ENCODE data around the gene CACNA1S. TPM values are rescaled to one million over a fixed set of nuclear protein-coding genes. Genes with fewer than 3 reads are reported as not detected.

The CACNA1S gene
- total RNA-seq, 1 experiment from 2014 or later = not detected

DNA sequence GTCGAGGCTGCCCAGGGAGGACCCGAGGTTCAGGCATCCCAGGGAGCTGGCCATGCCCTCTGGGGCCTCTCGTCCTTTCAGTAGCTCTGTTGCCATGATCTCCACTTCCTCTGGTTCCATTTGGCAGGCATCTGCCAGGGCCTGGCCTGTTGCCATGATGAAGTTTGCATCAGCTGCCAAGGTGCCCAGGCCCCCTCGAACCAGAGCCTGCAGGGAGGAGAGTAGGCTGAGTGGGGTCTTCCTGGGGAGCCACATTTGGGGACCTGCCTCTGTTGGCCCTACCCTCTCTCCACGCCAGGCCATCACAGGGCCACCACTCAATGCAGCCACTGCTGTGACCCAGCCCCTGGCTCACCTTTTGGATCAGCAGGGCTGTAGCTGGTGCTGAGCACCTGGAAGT lies 72.3 kb downstream of the CACNA1S start:
- Mint-ChIP-seq H3K27me3 (ENCODE audit: low read depth) (peaks cover 2% of the 10 kb centered on the region), H3K4me1 (peaks cover 0 to 2% of the 10 kb centered on the region in 2 experiments; a peak in 2 of 4 replicates), H3K9me3 (no peaks in the 10 kb centered on the region), H3K36me3 (ENCODE audit: insufficient read depth in 1 of 3, low read depth in 3 of 3) (no peaks in the 10 kb centered on the region), H3K4me3 (no peak overlapping the region), H3K27ac (no peak overlapping the region)
- no peak overlapping the region for H3K14ac ChIP-seq (ENCODE audit: insufficient read depth, low read length)
- H4K20me1 ChIP-seq (ENCODE audit: control insufficient read depth, insufficient read depth, insufficient read length) = no peaks in the 10 kb centered on the region
- H3K9me3 ChIP-seq (ENCODE audit: control insufficient read depth, low read depth, low read length) = no peaks in the 10 kb centered on the region
- no peaks in the 10 kb centered on the region for H3K79me2 ChIP-seq (ENCODE audit: insufficient read depth, low read length)
- no peak overlapping the region for H3K4ac ChIP-seq (ENCODE audit: low read depth, low read length)
- no peaks in the 10 kb centered on the region for H3K79me1 ChIP-seq (ENCODE audit: insufficient read depth, low read depth, low read length, poor library complexity, severe bottlenecking)
- no peak overlapping the region for H4K8ac ChIP-seq (replicated peaks; ENCODE audit: insufficient read length, low read depth, low read length)
- H3K23me2 ChIP-seq (ENCODE audit: insufficient read length, low read depth, low read length, poor library complexity, severe bottlenecking) = no peaks in the 10 kb centered on the region
- H3K4me1 ChIP-seq (ENCODE audit: insufficient read depth, low read length) = no peaks in the 10 kb centered on the region
- H2BK15ac ChIP-seq (ENCODE audit: low read depth, low read length) = no peak overlapping the region
- no peak overlapping the region for H3K27ac ChIP-seq (ENCODE audit: insufficient read length, low read depth, low read length)
- H3K4me2 ChIP-seq (ENCODE audit: insufficient read depth, insufficient read length, low read length) = no peak overlapping the region
- H2BK20ac ChIP-seq (ENCODE audit: low read depth, low read length, poor library complexity, severe bottlenecking) = no peak overlapping the region
- H2AFZ ChIP-seq (ENCODE audit: low read length) = no peak overlapping the region
- no peak overlapping the region for H4K5ac ChIP-seq (ENCODE audit: insufficient read length, low read depth, low read length)
- H2BK5ac ChIP-seq (ENCODE audit: insufficient read length, low read length) = no peak overlapping the region
- H3K56ac ChIP-seq (ENCODE audit: insufficient read length, low read depth, low read length) = no peak overlapping the region
- no CpG with 5 or more reads among the region's 5 CpGs for WGBS (ENCODE audit: extremely low coverage, insufficient read length, low lambda C conversion rate)
- H2BK12ac ChIP-seq (ENCODE audit: insufficient read length, low read depth, low read length) = no peak overlapping the region
- no peak overlapping the region for H3T11ph ChIP-seq (ENCODE audit: low read length)
- no peak overlapping the region for H3K23ac ChIP-seq (ENCODE audit: insufficient read length, low read depth, low read length)
- TF ChIP-seq, protein P1, sequence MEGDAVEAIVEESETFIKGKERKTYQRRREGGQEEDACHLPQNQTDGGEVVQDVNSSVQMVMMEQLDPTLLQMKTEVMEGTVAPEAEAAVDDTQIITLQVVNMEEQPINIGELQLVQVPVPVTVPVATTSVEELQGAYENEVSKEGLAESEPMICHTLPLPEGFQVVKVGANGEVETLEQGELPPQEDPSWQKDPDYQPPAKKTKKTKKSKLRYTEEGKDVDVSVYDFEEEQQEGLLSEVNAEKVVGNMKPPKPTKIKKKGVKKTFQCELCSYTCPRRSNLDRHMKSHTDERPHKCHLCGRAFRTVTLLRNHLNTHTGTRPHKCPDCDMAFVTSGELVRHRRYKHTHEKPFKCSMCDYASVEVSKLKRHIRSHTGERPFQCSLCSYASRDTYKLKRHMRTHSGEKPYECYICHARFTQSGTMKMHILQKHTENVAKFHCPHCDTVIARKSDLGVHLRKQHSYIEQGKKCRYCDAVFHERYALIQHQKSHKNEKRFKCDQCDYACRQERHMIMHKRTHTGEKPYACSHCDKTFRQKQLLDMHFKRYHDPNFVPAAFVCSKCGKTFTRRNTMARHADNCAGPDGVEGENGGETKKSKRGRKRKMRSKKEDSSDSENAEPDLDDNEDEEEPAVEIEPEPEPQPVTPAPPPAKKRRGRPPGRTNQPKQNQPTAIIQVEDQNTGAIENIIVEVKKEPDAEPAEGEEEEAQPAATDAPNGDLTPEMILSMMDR (conservative IDR thresholded peaks at IDR 0.05) = no peak
- H3K27me3 ChIP-seq (ENCODE audit: insufficient read depth, low read length) = no peaks in the 10 kb centered on the region
- no peak for DNase-seq
- no peak overlapping the region for H3K9ac ChIP-seq (ENCODE audit: extremely low read depth, insufficient read length, low read length)
- no peak overlapping the region for H4K91ac ChIP-seq (ENCODE audit: insufficient read length, low read depth, low read length)
- H2BK120ac ChIP-seq (ENCODE audit: low read depth, low read length, poor library complexity, severe bottlenecking) = no peak overlapping the region
- no peak overlapping the region for H3K18ac ChIP-seq (ENCODE audit: insufficient read length, low read depth, low read length)
- no peak overlapping the region for H2AK5ac ChIP-seq (ENCODE audit: insufficient read length, low read length)

Data from H9 (cell line).